Right cardiac atrium (tissue), 5 donors: ENCODE measurements around the gene SH2D5. TPM values are rescaled to one million over a fixed set of nuclear protein-coding genes. Genes with fewer than 3 reads are reported as not detected.

Experiments
- ATAC-seq, 2 donors: fragments of 200-7000 bp; cut with Tn5 transposase; one replicate each; pipeline versions ENCODE4 v1.8.0 to v1.9.1; 2020; ENCODE audit warnings: moderate library complexity in 2 of 2, mild to moderate bottlenecking in 1 of 2
- DNase-seq, 3 donors: peaks; one replicate each; pipeline ENCODE4 v3.0.0-alpha.2; 2020
- H3K27ac ChIP-seq: one replicate; pipeline ENCODE4 v1.5.1; 2013; ENCODE audit warnings: mild to moderate bottlenecking, low read length, control low read depth, moderate library complexity
- H3K27me3 ChIP-seq: one replicate; pipeline ENCODE4 v1.6.1; 2013; ENCODE audit not compliant: control insufficient read depth, insufficient read depth
- H3K4me1 ChIP-seq: one replicate; pipeline ENCODE4 v1.6.1; 2013; ENCODE audit warnings: low read length; ENCODE audit not compliant: control insufficient read depth, insufficient read depth
- H3K4me3 ChIP-seq: one replicate; pipeline ENCODE4 v1.5.1; 2013; ENCODE audit warnings: low read length, control low read depth
- H3K9me3 ChIP-seq: one replicate; pipeline ENCODE4 v1.6.1; 2013; ENCODE audit warnings: low read length; ENCODE audit not compliant: control insufficient read depth
- WGBS: extraction: QIAGEN DNeasy Blood & Tissue Kit; methylation state at CpG from one replicate; pipeline ENCODE4 v1.1.7; 2013; 5-methylcytosine and 5-hydroxymethylcytosine counted together
- intact Hi-C, 4 donors: fragments of 100-400 bp; cut with DNase I; formaldehyde crosslinking; loops; one replicate each; pipeline versions ENCODE4 v1.11.0 to v1.14.0; 2022 to 2023
- polyA plus RNA-seq: library from polyadenylated mRNA; stranded (reverse); fragments of 200-250 nt; gene quantifications from one replicate; pipeline ENCODE4 v1.2.3, GENCODE V29; 2013
- total RNA-seq, 4 donors: library from RNA; stranded (reverse); fragmentation: NEBNext Ultra II Directional; extraction: Animal tissue kit (Norgen Biotek cat#: 25700); gene quantifications; one replicate each; pipeline ENCODE4 v1.2.1, GENCODE V29; 2021
- donor health status: healthy with polysubstance abuse.
- donor health status: DM: no; HTN: yes; CAD: no.
- donor health status: DM: no; HTN: no; CAD: no.
- donor health status: DM: no; HTN: yes; CAD: no; lungs with severe emphysema.
- donor health status: DM: yes; HTN: yes; CAD: no.

The SH2D5 gene
- total and polyA plus RNA-seq, 5 donors, result 0.11 to 0.45 (median 0.15) TPM; not detected in 1

DNA sequence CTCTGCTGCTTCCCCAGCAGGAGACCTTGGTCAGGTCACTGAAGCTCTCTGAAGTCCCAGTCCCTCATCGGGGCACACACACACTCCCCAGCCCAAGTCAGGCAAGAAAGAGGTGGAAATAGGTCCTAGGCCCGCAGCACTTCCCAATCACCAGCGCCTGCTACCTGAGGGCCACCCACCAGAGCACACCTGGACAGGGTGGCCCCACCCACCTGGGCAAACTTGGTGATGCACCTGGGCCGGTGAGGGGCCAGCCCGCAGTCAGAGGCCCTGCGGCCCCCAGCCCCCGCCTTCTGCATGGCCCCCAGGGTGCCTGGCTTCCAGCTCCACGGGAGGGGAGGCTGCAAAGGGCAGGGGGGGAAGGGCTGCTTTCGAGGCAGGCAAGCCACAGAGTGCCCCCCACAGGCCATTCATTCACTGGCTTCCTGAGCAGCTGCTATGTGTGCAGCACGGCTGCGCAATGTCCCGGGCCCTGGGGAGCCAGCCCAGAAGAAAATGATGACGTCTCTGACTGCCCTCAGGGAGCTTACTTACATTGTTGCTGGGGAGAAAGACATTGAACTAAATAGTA lies 4.7 kb downstream of the SH2D5 start:
- 44% methylated on average over 13 of the region's 13 CpGs for WGBS
- intact Hi-C loops, result no loop called here
- Histone ChIP-seq H3K27ac (no peak overlapping the region), H3K27me3 (no peaks in the 10 kb centered on the region), H3K4me1 (no peaks in the 10 kb centered on the region), H3K9me3 (no peaks in the 10 kb centered on the region), H3K4me3 (no peak overlapping the region)
- DNase-seq (peak in 2 of 3 donors; percentile 51 to 53), ATAC-seq (no peak)

DNA sequence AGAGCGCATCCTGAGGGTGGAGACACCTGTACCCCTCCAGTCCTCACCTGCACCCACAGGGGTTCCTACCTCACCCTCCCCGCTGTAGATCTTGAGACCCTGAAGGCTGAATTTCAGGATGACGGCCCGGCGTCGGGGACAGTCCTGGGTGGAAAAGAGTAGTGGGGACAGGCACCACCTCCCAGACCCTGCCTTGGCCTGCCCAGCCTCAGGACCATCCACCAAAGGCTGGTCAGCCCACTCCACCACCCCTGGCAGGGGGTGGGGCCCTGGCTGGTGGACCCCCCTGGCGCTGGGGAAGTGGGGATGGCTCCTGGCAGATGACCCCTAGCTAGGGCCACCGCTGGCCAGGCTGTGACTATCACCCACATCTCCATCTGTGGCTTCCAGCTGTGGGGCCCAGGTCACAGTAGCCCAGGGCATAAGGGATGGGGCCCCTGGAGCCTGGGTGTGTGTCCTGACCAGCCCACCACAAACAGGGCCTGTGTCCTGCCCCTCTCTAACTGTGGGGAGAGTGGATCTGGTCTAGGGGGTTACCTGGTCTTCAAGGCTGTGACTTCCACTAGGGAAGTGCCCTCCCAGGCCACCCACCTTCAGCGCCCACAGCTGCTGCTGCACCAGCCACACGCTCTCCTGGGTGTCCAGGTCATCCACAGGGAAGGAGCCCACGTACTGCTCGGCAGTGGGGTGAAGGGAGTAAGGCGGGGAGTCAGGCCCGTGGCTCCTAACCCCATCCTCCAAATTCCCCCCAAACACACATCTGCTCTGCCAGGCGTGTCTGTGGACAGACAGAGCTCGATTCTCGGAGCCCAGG lies 5.4 kb downstream of the SH2D5 start:
- no peak overlapping the region for H3K27ac ChIP-seq
- H3K4me1 ChIP-seq, result no peaks in the 10 kb centered on the region
- DNase-seq (peak in 1 of 3 donors; percentile 30), ATAC-seq (no peak)
- no peaks in the 10 kb centered on the region for H3K9me3 ChIP-seq
- WGBS, result 88% methylated on average over 17 of the region's 17 CpGs
- no peaks in the 10 kb centered on the region for H3K27me3 ChIP-seq
- intact Hi-C loops, result no loop called here
- no peak overlapping the region for H3K4me3 ChIP-seq

DNA sequence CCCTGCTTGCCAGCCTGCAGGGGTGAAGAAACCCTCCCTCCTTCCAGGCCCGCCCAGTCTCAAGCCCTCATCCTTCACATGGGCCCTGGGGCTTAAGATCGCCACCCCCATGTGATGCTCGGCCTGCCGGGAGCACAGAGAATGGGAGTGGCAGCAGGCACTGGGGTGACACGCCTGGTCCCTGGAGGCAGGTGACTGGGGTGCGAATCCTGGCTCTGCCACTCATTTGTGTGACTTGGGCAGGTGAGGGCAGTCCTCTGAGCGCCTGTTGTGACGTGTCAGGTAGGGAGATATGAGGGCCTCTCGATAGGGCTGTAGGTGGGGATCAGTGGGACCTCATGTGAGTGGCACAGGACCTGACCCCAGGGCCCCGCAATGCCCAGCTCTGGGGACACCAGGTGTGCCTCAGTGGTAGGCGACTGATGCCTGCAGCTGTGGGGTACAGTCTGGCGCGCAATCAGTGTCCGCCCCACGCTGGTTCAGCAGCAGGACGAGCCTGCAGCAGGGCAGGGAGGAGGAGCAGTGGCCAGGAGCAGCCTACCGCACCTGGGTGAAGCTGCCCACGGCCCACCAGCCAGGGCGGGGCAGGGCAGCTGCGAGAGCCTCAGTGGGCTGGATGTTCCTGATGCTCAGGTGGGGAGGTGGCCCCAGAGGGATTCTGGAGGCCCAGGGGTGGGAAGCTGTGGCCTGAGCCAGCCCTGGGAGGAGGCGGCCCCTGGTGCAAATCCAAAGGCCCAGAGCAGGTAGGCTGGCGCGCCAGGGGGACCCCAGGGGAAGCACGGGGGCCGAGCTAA lies 6.2 kb downstream of the SH2D5 start:
- H3K27me3 ChIP-seq, result no peaks in the 10 kb centered on the region
- H3K4me1 ChIP-seq, result no peaks in the 10 kb centered on the region
- DNase-seq (peak in 1 of 3 donors; percentile 43), ATAC-seq (no peak)
- WGBS, result 91% methylated on average over 25 of the region's 25 CpGs
- H3K27ac ChIP-seq, result no peak overlapping the region
- H3K4me3 ChIP-seq, result no peak overlapping the region
- no peaks in the 10 kb centered on the region for H3K9me3 ChIP-seq
- intact Hi-C loops, result no loop called here

DNA sequence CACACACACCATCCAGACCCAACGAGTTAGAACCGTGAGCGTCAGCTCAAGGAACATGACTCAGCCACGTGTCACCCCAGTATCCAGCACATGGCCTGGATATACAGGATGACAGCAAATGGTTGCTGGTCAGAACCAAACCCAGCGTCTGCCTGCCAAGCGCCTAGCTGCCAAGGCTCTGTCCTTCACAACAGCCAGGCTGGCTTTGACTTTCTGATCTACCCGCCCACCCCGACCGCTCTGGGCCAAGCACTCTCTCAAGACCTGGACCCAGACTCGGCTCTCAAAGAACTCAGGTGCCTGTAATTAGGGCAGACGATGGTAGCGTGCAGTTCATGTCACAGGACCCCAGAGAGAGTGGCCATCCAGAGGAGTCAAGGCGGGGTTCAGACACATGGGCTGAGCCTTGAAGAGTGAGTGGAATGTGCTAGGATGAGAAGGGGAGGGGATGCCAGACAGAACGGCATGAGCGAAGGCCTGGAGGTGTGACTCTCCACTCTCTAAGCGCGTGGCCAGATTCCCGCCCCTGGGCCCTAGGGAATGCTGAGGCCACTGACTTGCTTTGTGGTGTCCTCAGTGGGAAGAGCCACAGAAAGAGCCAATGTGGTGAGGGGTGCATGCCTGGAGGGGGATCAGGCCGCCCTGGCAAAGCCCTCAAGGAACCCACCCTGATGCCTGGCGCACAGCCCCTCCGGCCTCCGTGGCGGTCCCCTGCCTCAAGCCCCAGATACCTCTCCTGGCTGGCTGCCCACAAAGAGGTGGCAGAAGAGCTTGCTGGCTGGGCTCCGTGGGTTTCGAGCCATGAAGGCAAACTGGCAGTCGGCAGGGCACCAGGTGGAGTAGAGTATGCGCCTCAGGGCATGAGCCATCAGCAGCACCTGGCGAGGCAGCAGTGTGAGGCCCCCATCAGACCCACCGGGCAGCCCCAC lies 7.0 kb downstream of the SH2D5 start:
- ATAC-seq (no peak), DNase-seq (peak in 1 of 3 donors; percentile 41)
- WGBS, result 75% methylated on average over 29 of the region's 29 CpGs
- no peak overlapping the region for H3K27ac ChIP-seq
- H3K4me1 ChIP-seq, result no peaks in the 10 kb centered on the region
- no peaks in the 10 kb centered on the region for H3K27me3 ChIP-seq
- H3K9me3 ChIP-seq, result no peaks in the 10 kb centered on the region
- intact Hi-C loops, result no loop called here
- H3K4me3 ChIP-seq, result no peak overlapping the region

DNA sequence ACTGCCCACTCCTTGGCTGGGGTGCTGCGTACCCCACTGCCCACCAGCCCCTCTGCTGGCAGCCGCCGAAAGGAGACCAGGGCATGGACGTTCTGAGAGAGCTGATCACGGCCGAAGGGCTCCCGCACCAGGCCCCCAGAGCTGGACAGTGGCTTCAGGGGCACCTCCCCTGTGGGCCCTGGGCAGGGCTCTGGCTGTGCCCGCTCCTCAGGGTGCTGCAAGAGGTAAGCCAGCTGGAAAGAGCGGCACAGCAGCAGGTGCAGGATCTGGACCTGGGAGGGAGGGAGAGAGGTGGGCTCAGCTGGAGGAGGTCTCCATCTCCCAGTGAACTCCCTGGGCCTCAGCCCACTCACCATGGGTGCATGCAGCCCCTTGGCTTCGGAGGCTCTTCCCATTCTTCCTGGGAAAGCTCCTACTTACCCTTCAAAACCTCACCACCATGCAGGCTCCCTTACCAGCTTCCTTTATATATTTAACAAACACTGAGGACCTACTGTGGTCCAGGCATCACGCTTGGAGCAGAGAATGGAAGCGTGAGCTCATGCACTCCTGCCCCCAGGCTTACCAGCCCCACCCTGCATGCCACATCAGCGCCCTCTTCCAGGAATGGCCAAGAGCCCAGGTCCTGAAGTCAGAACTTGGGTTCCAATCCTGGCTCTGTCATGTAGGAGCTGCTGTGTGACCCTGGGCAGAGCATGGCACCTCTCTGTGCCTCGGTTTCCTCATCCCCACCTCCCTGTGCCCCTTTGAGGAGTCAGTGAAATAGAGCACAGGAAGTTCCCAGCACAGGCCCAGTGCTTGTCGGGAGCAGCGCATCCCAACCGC lies 7.9 kb downstream of the SH2D5 start:
- H3K27ac ChIP-seq, result no peak overlapping the region
- WGBS, result 93% methylated on average over 17 of the region's 17 CpGs
- no peaks in the 10 kb centered on the region for H3K9me3 ChIP-seq
- no peak overlapping the region for H3K4me3 ChIP-seq
- no peaks in the 10 kb centered on the region for H3K4me1 ChIP-seq
- intact Hi-C loops, result no loop called here
- ATAC-seq (no peak), DNase-seq (peak in 1 of 3 donors; percentile 42)
- no peaks in the 10 kb centered on the region for H3K27me3 ChIP-seq

DNA sequence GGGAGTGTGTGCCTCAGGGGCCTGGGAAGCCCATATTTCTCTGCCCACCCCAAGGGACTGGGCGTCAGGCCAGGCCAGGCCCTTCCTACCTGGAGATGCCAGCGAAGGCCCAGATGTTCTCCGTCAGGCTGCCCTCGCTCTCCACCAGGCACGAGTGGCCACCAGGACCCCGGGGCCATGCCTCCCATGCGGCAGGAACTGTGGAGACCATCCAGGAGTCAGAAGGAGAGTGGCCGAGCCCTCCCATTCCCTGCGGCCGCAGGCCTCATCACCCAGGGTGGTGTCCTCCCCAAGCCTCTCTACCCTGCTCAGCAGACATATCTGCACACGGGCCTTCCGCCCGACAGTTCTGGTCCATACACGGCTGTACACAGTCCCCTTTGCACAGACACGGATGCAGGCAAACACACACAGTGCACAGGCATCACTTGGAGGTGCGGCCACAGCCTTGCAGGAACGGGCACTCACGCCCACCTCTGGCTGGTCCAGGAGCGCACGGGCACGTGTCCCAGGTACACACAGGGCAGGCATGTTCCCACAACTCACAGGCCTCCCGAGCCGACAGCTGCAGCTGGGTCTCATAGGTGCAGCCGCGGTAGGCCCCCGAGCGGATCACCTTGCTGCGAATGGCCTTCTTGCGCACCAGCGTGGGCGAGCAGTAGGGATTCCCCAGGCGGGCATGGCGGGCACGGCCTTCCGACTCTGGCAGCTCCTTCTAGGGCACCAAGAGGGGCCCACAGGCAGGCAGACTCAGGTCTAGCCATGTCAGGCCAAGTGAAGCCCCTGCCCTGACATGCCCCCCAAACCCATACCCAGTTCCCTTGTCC lies 8.8 kb downstream of the SH2D5 start:
- H3K4me1 ChIP-seq, result no peaks in the 10 kb centered on the region
- no peaks in the 10 kb centered on the region for H3K9me3 ChIP-seq
- intact Hi-C loops, result no loop called here
- no peak overlapping the region for H3K27ac ChIP-seq
- ATAC-seq (no peak), DNase-seq (peak in 1 of 3 donors; percentile 21)
- no peaks in the 10 kb centered on the region for H3K27me3 ChIP-seq
- no peak overlapping the region for H3K4me3 ChIP-seq
- 92% methylated on average over 35 of the region's 35 CpGs for WGBS

DNA sequence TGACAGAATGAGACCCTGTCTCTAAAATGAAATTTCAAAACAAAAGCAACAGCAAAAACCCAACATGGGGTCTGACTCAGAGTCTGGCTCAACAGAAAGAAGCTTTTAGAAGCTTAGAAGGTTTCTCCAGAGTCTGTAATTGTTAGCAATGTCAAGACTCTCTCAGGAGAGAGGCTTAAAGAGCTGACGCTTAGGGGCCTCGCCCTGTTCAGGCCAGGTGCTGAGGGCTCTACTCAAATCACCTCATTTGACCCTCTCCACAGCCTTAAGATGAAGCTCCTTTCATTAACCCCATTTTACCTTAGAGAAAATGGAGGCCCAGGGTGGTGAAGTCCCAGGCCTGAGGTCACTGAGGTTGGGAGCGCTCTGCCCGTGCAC lies 9.4 kb downstream of the SH2D5 start:
- no peak for DNase-seq
- H3K4me3 ChIP-seq, result no peak overlapping the region
- H3K9me3 ChIP-seq, result no peaks in the 10 kb centered on the region
- intact Hi-C loops, result no loop called here
- no peak overlapping the region for H3K27ac ChIP-seq
- no peak for ATAC-seq
- no peaks in the 10 kb centered on the region for H3K4me1 ChIP-seq
- no peaks in the 10 kb centered on the region for H3K27me3 ChIP-seq
- 90% methylated on average over 4 of the region's 4 CpGs for WGBS

DNA sequence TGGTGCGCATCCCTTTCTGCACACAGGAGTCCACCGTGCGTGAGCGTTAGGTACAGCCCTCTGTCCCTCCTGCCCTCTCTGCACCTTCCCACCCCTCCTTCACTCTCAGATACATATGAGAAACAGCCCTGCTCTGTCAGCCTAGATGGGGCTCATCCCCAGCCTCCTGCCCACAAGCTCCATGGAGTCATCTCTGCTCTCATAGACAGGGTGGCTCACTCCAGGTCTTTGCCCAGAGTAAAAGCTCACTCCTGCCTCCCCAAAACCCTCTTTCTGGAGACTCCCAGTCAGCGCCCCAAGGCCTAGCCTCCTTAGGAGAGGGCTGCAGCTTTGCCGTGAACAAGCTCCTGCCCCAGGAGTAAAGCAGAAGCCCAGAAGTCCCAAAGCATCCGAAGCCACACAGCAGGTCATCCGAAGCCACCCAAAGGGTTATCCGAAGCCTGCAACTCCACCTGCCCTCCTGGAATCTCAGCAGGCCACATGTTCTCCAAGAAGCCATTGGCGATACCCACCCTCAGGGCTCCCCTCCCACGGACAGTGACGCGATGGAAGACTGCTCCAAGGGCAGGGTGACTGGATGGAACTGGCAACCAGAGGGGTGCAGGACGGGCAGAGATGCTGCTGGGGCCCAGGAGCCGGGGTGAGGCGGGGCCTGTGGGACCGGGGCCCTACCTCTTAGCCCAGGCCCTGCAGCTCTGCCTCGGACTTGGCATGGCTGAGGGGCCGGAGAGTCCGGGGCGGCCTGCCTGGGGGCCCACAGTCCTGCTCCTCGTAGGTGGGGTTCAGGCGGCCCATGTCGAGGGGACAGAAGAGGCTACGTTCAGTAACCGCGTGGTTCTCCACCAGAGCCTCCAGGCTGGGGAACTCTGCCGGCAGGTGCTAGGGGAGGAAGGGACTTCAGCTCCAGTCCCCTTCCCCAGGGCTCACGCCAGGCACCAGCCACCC lies 11.1 kb downstream of the SH2D5 start:
- no peaks in the 10 kb centered on the region for H3K9me3 ChIP-seq
- intact Hi-C loops, result no loop called here
- DNase-seq, result peak in 1 of 3 donors; percentile 42
- no peak overlapping the region for H3K27ac ChIP-seq
- no peaks in the 10 kb centered on the region for H3K4me1 ChIP-seq
- no peak overlapping the region for H3K4me3 ChIP-seq
- ATAC-seq, result no peak
- WGBS, result 90% methylated on average over 29 of the region's 29 CpGs
- no peaks in the 10 kb centered on the region for H3K27me3 ChIP-seq

DNA sequence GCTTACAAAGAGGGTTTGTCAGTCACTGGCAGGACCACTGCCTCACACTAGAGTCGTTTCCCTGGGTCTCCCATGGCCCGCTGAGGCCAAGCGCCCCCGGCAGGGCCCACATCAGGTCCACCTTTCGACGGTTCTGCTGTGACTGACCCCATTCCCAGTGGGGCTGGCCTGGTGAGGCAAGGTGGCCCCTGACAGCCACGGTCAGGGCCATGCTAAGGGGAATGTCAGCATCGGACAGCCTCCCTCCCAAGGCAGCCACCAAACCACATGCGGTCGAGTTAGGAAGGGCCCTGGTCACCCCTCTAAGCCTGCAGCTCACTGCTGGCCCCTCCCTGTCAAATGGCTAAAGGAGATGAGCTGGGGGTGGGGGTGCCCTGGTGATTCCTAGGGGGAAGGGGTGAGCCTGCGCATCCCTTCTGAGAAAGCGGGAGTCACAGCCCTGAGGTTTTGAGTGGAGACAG lies 11.8 kb downstream of the SH2D5 start:
- DNase-seq (no peak), ATAC-seq (no peak)
- 87% methylated on average over 12 of the region's 12 CpGs for WGBS
- intact Hi-C loops, result no loop called here
- no peak overlapping the region for H3K4me3 ChIP-seq
- H3K27me3 ChIP-seq, result no peaks in the 10 kb centered on the region
- H3K9me3 ChIP-seq, result no peaks in the 10 kb centered on the region
- no peak overlapping the region for H3K27ac ChIP-seq
- no peaks in the 10 kb centered on the region for H3K4me1 ChIP-seq
